Tibial nerve (tissue), 4 donors: Measurements from ENCODE around the gene DCTN5. TPM values are rescaled to one million over a fixed set of nuclear protein-coding genes. Genes with fewer than 3 reads are reported as not detected.
A peak's percentile ranks its signal among the peaks of the same experiment; 100 is the strongest.

Experiments
- DNase-seq, 2 donors: peaks; one replicate each; pipeline ENCODE4 v3.0.0-alpha.2; 2019; ENCODE audit warnings: low spot score in 2 of 2
- H3K27ac ChIP-seq, 4 donors: fragments of 200-600 bp; sonication (generic) in 3 of 4; one replicate each; pipeline ENCODE4 v1.5.1; 2017 to 2019; ENCODE audit warnings: mild to moderate bottlenecking in 1 of 4
- H3K27me3 ChIP-seq, 2 donors: fragments of 200-600 bp; sonication (generic) in 1 of 2; one replicate each; pipeline versions ENCODE4 v1.5.1 to v1.6.0; 2017 to 2019
- H3K36me3 ChIP-seq, 3 donors: fragments of 200-600 bp; sonication (generic); one replicate each; pipeline ENCODE4 v1.5.1; 2018 to 2019
- H3K4me1 ChIP-seq, 4 donors: fragments of 200-600 bp; sonication (generic) in 3 of 4; one replicate each; pipeline ENCODE4 v1.5.1; 2017 to 2019
- H3K4me3 ChIP-seq, 4 donors: fragments of 200-600 bp; sonication (generic) in 3 of 4; one replicate each; pipeline ENCODE4 v1.5.1; 2017 to 2019; ENCODE audit warnings: mild to moderate bottlenecking in 1 of 4, moderate library complexity in 1 of 4
- H3K9me3 ChIP-seq, 4 donors: fragments of 200-600 bp; sonication (generic) in 3 of 4; one replicate each; pipeline ENCODE4 v1.5.1; 2017 to 2019
- EP300 ChIP-seq, 2 donors: sonication (generic); formaldehyde crosslinking; IDR thresholded peaks; one replicate each; pipeline ENCODE4 v1.6.1; 2017; ENCODE audit warnings: antibody characterized with exemption in 2 of 2, mild to moderate bottlenecking in 1 of 2
- POLR2A ChIP-seq, 2 donors: fragments of 450-650 bp; IDR thresholded peaks; one replicate each; pipeline ENCODE4 v1.6.1; 2017; ENCODE audit warnings: antibody characterized with exemption in 2 of 2, mild to moderate bottlenecking in 2 of 2, moderate library complexity in 2 of 2
- WGBS, 2 donors: methylation state at CpG; one replicate each; pipeline ENCODE4 v1.1.5; 2018; 5-methylcytosine and 5-hydroxymethylcytosine counted together
- total RNA-seq, 4 donors: library from RNA; depleted of rRNA; stranded (reverse); fragments of >200 nt; gene quantifications; one replicate each; pipeline ENCODE4 v1.1.0, GENCODE V29; 2016
- TF ChIP-seq, protein P1 (sequence below), 5 experiments: fragments of 200-600 bp in 3 of 5; fragments of 450-650 bp in 2 of 5; sonication (generic) in 3 of 5; IDR thresholded peaks; one replicate each; pipeline ENCODE4 v1.5.1; 2016 to 2019; ENCODE audit warnings: antibody characterized with exemption in 5 of 5, mild to moderate bottlenecking in 3 of 5, moderate library complexity in 2 of 5

The DCTN5 gene
- 10 to 100 TPM; 23.1 to 28.8 (median 27.3) TPM for total RNA-seq

GRCh38 chr16:23640931-23641765, at the start of gene DCTN5, which contains the start of gene PALB2:
Gene DCTN5, plus strand, starts transcription at chr16:23641466. Its CDS starts 77 bp downstream, at chr16:23641543.
Gene PALB2, minus strand, starts transcription at chr16:23641310. Its CDS starts 153 bp downstream, at chr16:23641157.
- DNase-seq: peak; percentile 83 to 88
- Histone ChIP-seq H3K36me3 (peaks cover 0 to 39% (median 4%) of the 10 kb centered on the region in 3 donors), H3K27me3 (no peaks in the 10 kb centered on the region), H3K27ac (peak within 1 kb of the TSS; percentile 58 to 88 (median 84)), H3K4me3 (peak within 1 kb of the TSS; percentile 86 to 99 (median 92)), H3K9me3 (no peaks in the 10 kb centered on the region), H3K4me1 (peaks cover 0 to 33% (median 20%) of the 10 kb centered on the region in 4 donors)
- TF ChIP-seq EP300 (IDR thresholded peaks at IDR 0.05) (peak; percentile 53 to 90), POLR2A (IDR thresholded peaks at IDR 0.05) (peak in 1 of 2 donors; percentile 43)
- TF ChIP-seq, protein P1, sequence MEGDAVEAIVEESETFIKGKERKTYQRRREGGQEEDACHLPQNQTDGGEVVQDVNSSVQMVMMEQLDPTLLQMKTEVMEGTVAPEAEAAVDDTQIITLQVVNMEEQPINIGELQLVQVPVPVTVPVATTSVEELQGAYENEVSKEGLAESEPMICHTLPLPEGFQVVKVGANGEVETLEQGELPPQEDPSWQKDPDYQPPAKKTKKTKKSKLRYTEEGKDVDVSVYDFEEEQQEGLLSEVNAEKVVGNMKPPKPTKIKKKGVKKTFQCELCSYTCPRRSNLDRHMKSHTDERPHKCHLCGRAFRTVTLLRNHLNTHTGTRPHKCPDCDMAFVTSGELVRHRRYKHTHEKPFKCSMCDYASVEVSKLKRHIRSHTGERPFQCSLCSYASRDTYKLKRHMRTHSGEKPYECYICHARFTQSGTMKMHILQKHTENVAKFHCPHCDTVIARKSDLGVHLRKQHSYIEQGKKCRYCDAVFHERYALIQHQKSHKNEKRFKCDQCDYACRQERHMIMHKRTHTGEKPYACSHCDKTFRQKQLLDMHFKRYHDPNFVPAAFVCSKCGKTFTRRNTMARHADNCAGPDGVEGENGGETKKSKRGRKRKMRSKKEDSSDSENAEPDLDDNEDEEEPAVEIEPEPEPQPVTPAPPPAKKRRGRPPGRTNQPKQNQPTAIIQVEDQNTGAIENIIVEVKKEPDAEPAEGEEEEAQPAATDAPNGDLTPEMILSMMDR (IDR thresholded peaks at IDR 0.05): peak in 1 of 5 experiments; percentile 48
- 1 to 2% methylated on average over 31 to 57 of the region's 64 CpGs for WGBS, 2 donors

DNA sequence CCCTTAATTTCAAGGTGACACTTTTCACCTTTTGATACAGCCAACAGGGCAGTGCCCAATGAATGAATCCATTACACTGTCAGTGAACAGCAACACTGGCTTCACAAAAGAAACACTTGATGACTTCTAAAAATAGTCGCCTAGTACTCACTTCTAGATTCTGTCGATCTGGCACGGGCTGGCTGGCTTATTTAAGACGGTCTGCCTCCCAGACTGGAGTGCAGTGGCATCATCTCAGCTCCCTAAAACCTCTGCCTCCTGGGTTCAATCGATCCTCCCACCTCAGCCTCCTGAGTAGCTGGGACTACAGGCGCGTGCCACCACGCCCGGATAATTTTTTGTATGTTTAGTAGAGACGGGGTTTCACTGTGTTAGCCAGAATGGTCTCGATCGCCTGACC, 47.1 kb upstream of the DCTN5 start:
- H3K27me3 ChIP-seq: no peaks in the 10 kb centered on the region
- TF ChIP-seq, protein P1 (IDR thresholded peaks at IDR 0.05): no peak
- TF ChIP-seq EP300 (IDR thresholded peaks at IDR 0.05) (no peak), POLR2A (IDR thresholded peaks at IDR 0.05) (no peak)
- WGBS, 2 donors: 95 to 96% methylated on average over 12 of the region's 12 CpGs
- H3K9me3 ChIP-seq: no peaks in the 10 kb centered on the region
- H3K27ac ChIP-seq: no peak overlapping the region
- H3K4me1 ChIP-seq: peaks cover 0 to 30% (median 15%) of the 10 kb centered on the region in 4 donors
- no peak overlapping the region for H3K4me3 ChIP-seq
- peaks cover 0 to 51% (median 0%) of the 10 kb centered on the region in 3 donors for H3K36me3 ChIP-seq
- DNase-seq: no peak

DNA sequence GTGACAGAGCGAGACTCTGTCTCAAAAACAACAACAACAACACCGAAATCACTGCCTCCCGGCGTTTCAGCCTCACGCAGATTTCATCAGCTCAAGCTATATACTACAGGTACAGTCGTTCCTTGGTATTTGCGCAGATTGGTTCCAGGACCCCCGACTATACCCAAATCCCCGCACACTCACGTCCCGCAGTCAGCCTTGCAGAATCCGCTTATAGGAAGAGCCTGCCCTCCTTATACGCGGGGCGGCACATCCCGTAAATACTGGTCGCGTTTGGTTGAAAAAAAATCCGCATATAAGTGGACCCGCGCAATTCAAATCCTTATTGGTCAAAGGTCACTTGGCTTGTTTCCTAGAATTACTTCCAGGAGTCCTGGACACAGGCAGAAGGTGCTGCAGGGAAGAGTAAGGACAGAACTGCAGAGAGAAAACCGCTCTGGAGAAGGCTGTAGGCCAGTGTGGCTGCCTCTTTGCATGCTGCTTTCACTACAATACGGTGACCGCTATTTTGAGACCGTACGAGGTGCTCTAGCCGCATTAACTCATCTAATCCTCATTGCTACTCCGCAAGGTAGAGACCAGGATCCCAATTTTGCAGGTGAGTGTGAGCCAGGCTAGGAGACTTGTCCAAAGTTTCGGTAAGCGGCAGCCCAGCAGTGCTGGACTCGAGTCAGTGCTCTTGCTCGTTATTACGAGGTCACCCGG, 45.9 kb upstream of the DCTN5 start:
- TF ChIP-seq POLR2A (IDR thresholded peaks at IDR 0.05) (no peak), EP300 (IDR thresholded peaks at IDR 0.05) (no peak)
- TF ChIP-seq, protein P1 (IDR thresholded peaks at IDR 0.05): no peak
- DNase-seq: no peak
- WGBS, 2 donors: 15 to 25% methylated on average over 30 to 33 of the region's 34 CpGs
- H3K27me3 ChIP-seq: no peaks in the 10 kb centered on the region
- H3K4me3 ChIP-seq: peak overlapping the region; percentile 71 to 95 (median 89)
- H3K27ac ChIP-seq: peak overlapping the region; percentile 49 to 88 (median 78)
- no peaks in the 10 kb centered on the region for H3K9me3 ChIP-seq
- peaks cover 0 to 30% (median 15%) of the 10 kb centered on the region in 4 donors for H3K4me1 ChIP-seq
- H3K36me3 ChIP-seq: peaks cover 0 to 40% (median 0%) of the 10 kb centered on the region in 3 donors

DNA sequence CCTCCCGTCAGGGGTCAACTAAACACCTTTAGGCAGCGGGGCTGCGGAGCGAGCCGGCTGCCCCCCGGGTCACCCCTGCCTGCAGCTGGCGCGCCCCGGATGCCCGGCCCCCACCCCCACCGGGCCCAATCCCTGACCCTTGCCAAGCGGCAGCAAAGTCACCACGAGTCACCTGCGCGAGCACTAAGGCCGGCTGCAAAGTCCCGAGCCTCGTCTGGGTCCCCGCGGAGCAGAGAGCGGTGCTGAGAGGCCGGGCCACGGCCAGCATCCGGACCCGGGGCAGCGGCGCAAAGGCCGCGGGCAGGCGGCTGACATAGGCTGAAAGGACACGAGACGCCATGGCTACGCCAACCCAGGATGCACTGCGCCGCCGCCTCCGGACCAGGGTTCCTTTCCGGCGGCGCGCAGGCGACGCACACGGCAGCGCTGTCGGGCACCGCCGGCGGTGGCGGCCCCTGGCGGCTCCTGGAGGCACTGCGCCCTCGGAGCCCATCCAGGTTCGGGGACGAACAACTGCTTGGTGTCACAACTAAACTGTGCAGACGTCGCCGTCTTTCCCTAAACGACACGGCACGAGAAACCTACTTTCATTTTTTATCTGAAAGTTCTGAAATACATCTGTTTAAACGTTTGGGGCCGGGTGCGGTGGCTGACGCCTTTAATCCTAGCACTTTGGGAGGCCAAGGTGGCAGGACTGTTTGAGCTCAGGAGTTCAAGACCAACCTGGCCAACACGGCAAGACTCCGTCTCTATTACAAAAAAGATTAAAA, 45.1 kb upstream of the DCTN5 start, which contains the start of gene NDUFAB1:
Gene NDUFAB1 (minus strand): TSS at position 366 of the 770 bp plus-strand sequence. CDS start 26 bp downstream, at position 340.
- 4 to 6% methylated on average over 24 to 44 of the region's 67 CpGs for WGBS, 2 donors
- no peaks in the 10 kb centered on the region for H3K9me3 ChIP-seq
- H3K27me3 ChIP-seq: no peaks in the 10 kb centered on the region
- TF ChIP-seq EP300 (IDR thresholded peaks at IDR 0.05) (peak in 1 of 2 donors; percentile 88), POLR2A (IDR thresholded peaks at IDR 0.05) (peak; percentile 14 to 16)
- TF ChIP-seq, protein P1 (IDR thresholded peaks at IDR 0.05): peak; percentile 97 to 100 (median 100)
- H3K4me1 ChIP-seq: peaks cover 0 to 30% (median 15%) of the 10 kb centered on the region in 4 donors
- H3K36me3 ChIP-seq: peaks cover 0 to 40% (median 0%) of the 10 kb centered on the region in 3 donors
- peak within 1 kb of the TSS; percentile 49 to 88 (median 78) for H3K27ac ChIP-seq
- H3K4me3 ChIP-seq: peak within 1 kb of the TSS; percentile 71 to 95 (median 89)
- DNase-seq: peak; percentile 68 to 83
